HepG2 (cell line): ENCODE data around the gene NMT2. TPM values are rescaled to one million over a fixed set of nuclear protein-coding genes. Genes with fewer than 3 reads are reported as not detected.

Experiments used
- ATAC-seq: fragments of 200-7000 bp; cut with Tn5 transposase; 3 replicates; pipeline ENCODE4 v1.9.1; 2020; ENCODE audit warnings: mild to moderate bottlenecking, moderate library complexity
- BruUV-seq: library from RNA; stranded (reverse); fragments of 400-500 nt; replicated peaks from 2 replicates; lab custom pipeline; 2021; lab: Mats Ljungman, UMichigan
- CTCF ChIA-PET: fragments of 300-600 bp; formaldehyde crosslinking; extraction: SDS; loops from one replicate; lab custom pipeline; 2021; ENCODE audit warnings: low total read pairs, inconsistent platforms, low intra/inter-chr PET ratio; lab: Yijun Ruan, JAX
- POLR2A ChIA-PET: fragments of 350-600 bp; sonication (Branson Sonifier 250); formaldehyde crosslinking; loops from one replicate; lab custom pipeline; 2020; ENCODE audit warnings: antibody characterized with exemption, inconsistent platforms; lab: Yijun Ruan, JAX
- DNase-seq: peaks from one replicate; pipeline ENCODE4 v3.0.0-alpha.2; 2015; ENCODE audit warnings: low spot score
- FAIRE-seq: peaks from 3 replicates; lab custom pipeline; 2011; peaks lifted over from hg19 to GRCh38; lab: Jason Lieb, UNC
- H2AFZ ChIP-seq: one replicate; pipeline ENCODE4 v1.6.1; 2011; ENCODE audit warnings: low read length, inconsistent platforms
- H3K27ac ChIP-seq: fragments of 300-600 bp; 3 replicates; pipeline ENCODE4 v1.8.0; 2011; ENCODE audit warnings: mixed run types, mild to moderate bottlenecking, mixed read lengths, low read length, inconsistent platforms; ENCODE audit not compliant: insufficient read depth; ENCODE audit errors: extremely low read length
- H3K27me3 ChIP-seq, 2 experiments: fragments of 200-600 bp in 1 of 2; 2 replicates in 1 of 2; 3 replicates in 1 of 2; pipeline versions ENCODE4 v1.6.0 to v1.8.0; 2011; ENCODE audit warnings: low read length in 2 of 2, mild to moderate bottlenecking in 2 of 2, moderate library complexity in 2 of 2, inconsistent platforms in 1 of 2; ENCODE audit not compliant: insufficient read depth in 2 of 2, control insufficient read depth in 1 of 2
- H3K36me3 ChIP-seq, 2 experiments: fragments of 200-600 bp in 1 of 2; replicated peaks in 1 of 2; 2 replicates in 1 of 2; 3 replicates in 1 of 2; pipeline versions ENCODE4 v1.5.1 to v1.8.0; 2011; ENCODE audit warnings: low read length in 2 of 2, inconsistent platforms in 1 of 2; ENCODE audit not compliant: insufficient read depth in 2 of 2, control insufficient read depth in 1 of 2
- H3K4me1 ChIP-seq: 2 replicates; pipeline ENCODE4 v1.5.1; 2012; ENCODE audit warnings: low read length, inconsistent platforms; ENCODE audit not compliant: insufficient read depth
- H3K4me2 ChIP-seq: 2 replicates; pipeline ENCODE4 v1.6.0; 2011; ENCODE audit warnings: low read depth, low read length, inconsistent platforms
- H3K4me3 ChIP-seq, 3 experiments: fragments of 200-600 bp in 1 of 3; sonication (generic), shearing (Covaris generic) in 1 of 3; replicated peaks in 1 of 3; 2 replicates each; pipeline ENCODE4 v1.5.1; 2011 to 2016; ENCODE audit warnings: low read length in 3 of 3, inconsistent platforms in 2 of 3, low read depth in 2 of 3, mild to moderate bottlenecking in 2 of 3, control low read depth in 1 of 3, mixed read lengths in 1 of 3; ENCODE audit not compliant: insufficient read depth in 1 of 3
- H3K79me2 ChIP-seq: one replicate; pipeline ENCODE4 v1.6.1; 2011; ENCODE audit warnings: low read length, inconsistent platforms; ENCODE audit not compliant: insufficient read depth
- H3K9ac ChIP-seq: 2 replicates; pipeline ENCODE4 v1.6.0; 2011; ENCODE audit warnings: mild to moderate bottlenecking, low read depth, low read length, inconsistent platforms; ENCODE audit not compliant: insufficient read depth
- H3K9me3 ChIP-seq: 2 replicates; pipeline ENCODE4 v1.5.1; 2012; ENCODE audit warnings: mild to moderate bottlenecking, low read length
- H4K20me1 ChIP-seq: 2 replicates; pipeline ENCODE4 v1.6.0; 2011; ENCODE audit warnings: inconsistent platforms, mild to moderate bottlenecking, low read length, moderate library complexity; ENCODE audit not compliant: insufficient read depth
- MXD4 ChIP-seq: IDR thresholded peaks from 2 replicates; pipeline ENCODE4 v1.6.1; 2016; ENCODE audit warnings: mild to moderate bottlenecking, missing biosample characterization, missing genetic modification reagents
- TARDBP ChIP-seq: sonication (generic); formaldehyde crosslinking; IDR thresholded peaks from 2 replicates; pipeline ENCODE4 v1.8.0; 2022; ENCODE audit warnings: mild to moderate bottlenecking, missing genetic modification reagents
- ZBTB8A ChIP-seq: sonication (generic); formaldehyde crosslinking; IDR thresholded peaks from 2 replicates; pipeline ENCODE4 v1.4.0; 2020; ENCODE audit warnings: mild to moderate bottlenecking, low read depth, missing genetic modification reagents, borderline replicate concordance
- WGBS: methylation state at CpG from one replicate; pipeline ENCODE4 v1.1.6; 2017; ENCODE audit warnings: low lambda C conversion rate; 5-methylcytosine and 5-hydroxymethylcytosine counted together
- in situ Hi-C: cut with HindIII; loops from 2 replicates; pipeline ENCODE4 v1.10.0; 2017; ENCODE audit warnings: low pct_unique_long_range_greater_than_20kb; ENCODE audit not compliant: extremely low pct_ligation_motif_present
- intact Hi-C: fragments of 100-400 bp; cut with micrococcal nuclease; formaldehyde crosslinking; loops from one replicate; pipeline ENCODE4 v1.10.0; 2022; ENCODE audit not compliant: unreplicated experiment
- polyA plus RNA-seq, 8 experiments: library from polyadenylated mRNA; depleted of rRNA in 3 of 8; stranded (reverse) in 7 of 8; unstranded in 1 of 8; fragments of >200 nt; fragmentation: Illumina TruSeq in 4 of 8; extraction: Trizol in 4 of 8; gene quantifications; 2 replicates each; pipeline versions ENCODE4 v1.2.1 to v1.2.3, GENCODE V29; 2011 to 2016; ENCODE audit warnings: low read depth in 4 of 8, missing spikeins in 1 of 8, mixed read lengths in 1 of 8; ENCODE audit not compliant: insufficient read depth in 1 of 8
- total RNA-seq, 5 experiments: library from RNA; depleted of rRNA; stranded (reverse); fragments of >200 nt; fragmentation: Illumina TruSeq; extraction: Trizol; gene quantifications; 2 replicates each; pipeline ENCODE4 v1.2.3, GENCODE V29; 2016; ENCODE audit warnings: low read depth in 1 of 5
- TF ChIP-seq, protein P1 (sequence below): sonication (generic); formaldehyde crosslinking; IDR thresholded peaks from 2 replicates; pipeline ENCODE4 v1.5.0; 2020; ENCODE audit warnings: mild to moderate bottlenecking, missing genetic modification reagents, borderline replicate concordance

NMT2 gene
- total and polyA plus RNA-seq, 2 of the 13 experiments (the other 11 are each of a cell fraction or from before 2014, with no cell fraction given), result 10.1 to 23.8 TPM

DNA sequence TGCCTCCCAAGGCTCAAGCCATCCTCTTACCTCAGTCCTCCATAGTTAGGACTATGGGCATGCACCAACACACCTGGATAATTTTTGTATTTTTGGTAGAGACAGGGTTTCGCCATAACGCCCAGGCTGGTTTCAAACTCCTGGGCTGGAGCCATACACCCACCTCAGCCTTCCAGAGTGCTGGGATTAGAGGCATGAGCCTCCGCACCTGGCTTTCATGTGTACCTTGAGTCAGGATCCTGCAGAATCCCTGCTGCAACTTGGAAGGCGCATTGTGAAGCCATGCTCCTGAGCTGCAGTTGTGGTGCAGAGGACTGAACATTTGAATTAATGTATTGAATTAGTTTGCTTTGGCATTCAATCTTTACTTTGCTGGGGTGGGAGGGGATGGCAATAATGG, 29.4 kb upstream of the NMT2 start:
- in situ Hi-C loops, result no loop called here
- Histone ChIP-seq H3K4me3 (no peak overlapping the region), H2AFZ (no peak overlapping the region), H4K20me1 (no peaks in the 10 kb centered on the region), H3K36me3 (no peaks in the 10 kb centered on the region), H3K27ac (no peak overlapping the region), H3K4me1 (peaks cover 12% of the 10 kb centered on the region; the same call in 1 of the 2 replicates), H3K9ac (no peak overlapping the region), H3K4me2 (no peak overlapping the region), H3K27me3 (no peaks in the 10 kb centered on the region), H3K9me3 (no peaks in the 10 kb centered on the region), H3K79me2 (no peaks in the 10 kb centered on the region)
- no TSS peak for BruUV-seq
- no peak for FAIRE-seq
- POLR2A ChIA-PET, result no interaction called here
- 93% methylated on average over 4 of the region's 4 CpGs for WGBS
- CTCF ChIA-PET, result no interaction called here
- DNase-seq, result no peak
- TF ChIP-seq MXD4 (CRISPR knock-in tag), result no peak
- no peak for TF ChIP-seq TARDBP (CRISPR knock-in tag)
- no peak for TF ChIP-seq ZBTB8A (CRISPR knock-in tag)
- no peak for ATAC-seq
- intact Hi-C loops, result no loop called here

- DNase-seq (no peak), FAIRE-seq (no peak), ATAC-seq (no peak)
- no peaks in the 10 kb centered on the region for H3K79me2 ChIP-seq
- ChIA-PET POLR2A (no interaction called here), CTCF (no interaction called here)
- intact Hi-C loops, result no loop called here
- no peak overlapping the region for H2AFZ ChIP-seq
- no peak overlapping the region for H3K4me3 ChIP-seq
- BruUV-seq, result no TSS peak
- no peak overlapping the region for H3K9ac ChIP-seq
- H3K27ac ChIP-seq, result no peak overlapping the region
- H3K36me3 ChIP-seq, result no peaks in the 10 kb centered on the region
- H4K20me1 ChIP-seq, result no peaks in the 10 kb centered on the region
- H3K4me2 ChIP-seq, result no peak overlapping the region
- in situ Hi-C loops, result no loop called here
- 0 out of 5 replicates have a peak, but pooled peaks cover 0 to 1% of the 10 kb centered on the region in 2 experiments for H3K27me3 ChIP-seq
- H3K4me1 ChIP-seq, result peaks cover 12% of the 10 kb centered on the region; the same call in 1 of the 2 replicates
- 63% methylated on average over 2 of the region's 2 CpGs for WGBS
- no peaks in the 10 kb centered on the region for H3K9me3 ChIP-seq
- TF ChIP-seq, protein P1, sequence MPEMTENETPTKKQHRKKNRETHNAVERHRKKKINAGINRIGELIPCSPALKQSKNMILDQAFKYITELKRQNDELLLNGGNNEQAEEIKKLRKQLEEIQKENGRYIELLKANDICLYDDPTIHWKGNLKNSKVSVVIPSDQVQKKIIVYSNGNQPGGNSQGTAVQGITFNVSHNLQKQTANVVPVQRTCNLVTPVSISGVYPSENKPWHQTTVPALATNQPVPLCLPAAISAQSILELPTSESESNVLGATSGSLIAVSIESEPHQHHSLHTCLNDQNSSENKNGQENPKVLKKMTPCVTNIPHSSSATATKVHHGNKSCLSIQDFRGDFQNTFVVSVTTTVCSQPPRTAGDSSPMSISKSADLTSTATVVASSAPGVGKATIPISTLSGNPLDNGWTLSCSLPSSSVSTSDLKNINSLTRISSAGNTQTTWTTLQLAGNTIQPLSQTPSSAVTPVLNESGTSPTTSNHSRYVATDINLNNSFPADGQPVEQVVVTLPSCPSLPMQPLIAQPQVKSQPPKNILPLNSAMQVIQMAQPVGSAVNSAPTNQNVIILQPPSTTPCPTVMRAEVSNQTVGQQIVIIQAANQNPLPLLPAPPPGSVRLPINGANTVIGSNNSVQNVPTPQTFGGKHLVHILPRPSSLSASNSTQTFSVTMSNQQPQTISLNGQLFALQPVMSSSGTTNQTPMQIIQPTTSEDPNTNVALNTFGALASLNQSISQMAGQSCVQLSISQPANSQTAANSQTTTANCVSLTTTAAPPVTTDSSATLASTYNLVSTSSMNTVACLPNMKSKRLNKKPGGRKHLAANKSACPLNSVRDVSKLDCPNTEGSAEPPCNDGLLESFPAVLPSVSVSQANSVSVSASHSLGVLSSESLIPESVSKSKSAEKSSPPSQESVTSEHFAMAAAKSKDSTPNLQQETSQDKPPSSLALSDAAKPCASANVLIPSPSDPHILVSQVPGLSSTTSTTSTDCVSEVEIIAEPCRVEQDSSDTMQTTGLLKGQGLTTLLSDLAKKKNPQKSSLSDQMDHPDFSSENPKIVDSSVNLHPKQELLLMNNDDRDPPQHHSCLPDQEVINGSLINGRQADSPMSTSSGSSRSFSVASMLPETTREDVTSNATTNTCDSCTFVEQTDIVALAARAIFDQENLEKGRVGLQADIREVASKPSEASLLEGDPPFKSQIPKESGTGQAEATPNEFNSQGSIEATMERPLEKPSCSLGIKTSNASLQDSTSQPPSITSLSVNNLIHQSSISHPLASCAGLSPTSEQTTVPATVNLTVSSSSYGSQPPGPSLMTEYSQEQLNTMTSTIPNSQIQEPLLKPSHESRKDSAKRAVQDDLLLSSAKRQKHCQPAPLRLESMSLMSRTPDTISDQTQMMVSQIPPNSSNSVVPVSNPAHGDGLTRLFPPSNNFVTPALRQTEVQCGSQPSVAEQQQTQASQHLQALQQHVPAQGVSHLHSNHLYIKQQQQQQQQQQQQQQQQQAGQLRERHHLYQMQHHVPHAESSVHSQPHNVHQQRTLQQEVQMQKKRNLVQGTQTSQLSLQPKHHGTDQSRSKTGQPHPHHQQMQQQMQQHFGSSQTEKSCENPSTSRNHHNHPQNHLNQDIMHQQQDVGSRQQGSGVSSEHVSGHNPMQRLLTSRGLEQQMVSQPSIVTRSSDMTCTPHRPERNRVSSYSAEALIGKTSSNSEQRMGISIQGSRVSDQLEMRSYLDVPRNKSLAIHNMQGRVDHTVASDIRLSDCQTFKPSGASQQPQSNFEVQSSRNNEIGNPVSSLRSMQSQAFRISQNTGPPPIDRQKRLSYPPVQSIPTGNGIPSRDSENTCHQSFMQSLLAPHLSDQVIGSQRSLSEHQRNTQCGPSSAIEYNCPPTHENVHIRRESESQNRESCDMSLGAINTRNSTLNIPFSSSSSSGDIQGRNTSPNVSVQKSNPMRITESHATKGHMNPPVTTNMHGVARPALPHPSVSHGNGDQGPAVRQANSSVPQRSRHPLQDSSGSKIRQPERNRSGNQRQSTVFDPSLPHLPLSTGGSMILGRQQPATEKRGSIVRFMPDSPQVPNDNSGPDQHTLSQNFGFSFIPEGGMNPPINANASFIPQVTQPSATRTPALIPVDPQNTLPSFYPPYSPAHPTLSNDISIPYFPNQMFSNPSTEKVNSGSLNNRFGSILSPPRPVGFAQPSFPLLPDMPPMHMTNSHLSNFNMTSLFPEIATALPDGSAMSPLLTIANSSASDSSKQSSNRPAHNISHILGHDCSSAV (CRISPR knock-in tag), result no peak
Observed at GRCh38 chr10:15197276-15197675, 28.8 kb upstream of the NMT2 start.
